ENCODE measurements around the gene ARL15.
A peak's percentile ranks its signal among the peaks of the same experiment; 100 is the strongest.

ARL15 gene

DNA sequence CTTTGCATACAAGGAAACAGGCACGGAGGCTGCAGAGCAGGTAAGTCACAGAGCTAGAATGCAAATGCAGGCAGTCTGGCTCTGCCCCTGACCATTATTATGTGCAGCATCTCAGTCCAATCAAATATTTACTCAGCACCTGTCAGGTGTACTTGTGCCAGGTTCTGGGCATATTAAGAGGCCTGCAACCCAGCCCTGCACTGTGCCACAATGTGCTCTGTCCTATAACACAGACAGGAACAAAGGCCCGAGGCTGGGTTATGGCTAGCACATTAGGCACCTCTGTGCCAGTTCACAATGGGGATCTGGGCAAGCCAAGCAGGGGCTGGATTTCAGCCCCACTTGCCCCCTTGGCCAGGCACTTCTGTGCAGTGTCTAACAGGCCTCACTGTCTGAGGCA, 14.0 kb downstream of the ARL15 start:
- H3K14ac ChIP-seq (ENCODE audit: low read length), result no peak overlapping the region
- no peak overlapping the region for H3K27ac ChIP-seq (ENCODE audit: low read depth, low read length)
- H2BK5ac ChIP-seq (ENCODE audit: low read depth, low read length, poor library complexity), result no peak overlapping the region
- H3K18ac ChIP-seq (ENCODE audit: low read length), result no peak overlapping the region
- H3K79me1 ChIP-seq (ENCODE audit: low read length), result no peaks in the 10 kb centered on the region
- no peak overlapping the region for H2AK5ac ChIP-seq (ENCODE audit: low read length)
- no peak overlapping the region for H4K91ac ChIP-seq (ENCODE audit: low read depth, low read length)
- no peak overlapping the region for H3K9ac ChIP-seq (ENCODE audit: low read length)
- no peak overlapping the region for H4K12ac ChIP-seq (ENCODE audit: low read depth, low read length)
- H3K79me2 ChIP-seq (ENCODE audit: control insufficient read depth, insufficient read depth, low read length, poor library complexity), result peaks cover 6% of the 10 kb centered on the region
- no peak overlapping the region for H3K4me2 ChIP-seq (ENCODE audit: low read length)
- H3K9me3 ChIP-seq (ENCODE audit: insufficient read depth, low read depth, low read length), result no peaks in the 10 kb centered on the region
- H3K27me3 ChIP-seq (ENCODE audit: insufficient read depth, low read length), result no peaks in the 10 kb centered on the region
- H3K36me3 ChIP-seq (ENCODE audit: control insufficient read depth in 1 of 2, insufficient read depth in 2 of 2, low read length in 2 of 2), result no peaks in the 10 kb centered on the region
- no peak overlapping the region for H3K4me3 ChIP-seq (ENCODE audit: low read depth, low read length)
- peaks cover 6 to 7% of the 10 kb centered on the region in 2 experiments for H3K4me1 ChIP-seq (ENCODE audit: control insufficient read depth in 1 of 2, insufficient read depth in 2 of 2, low read length in 2 of 2)
- H3K23ac ChIP-seq (ENCODE audit: low read length), result no peak overlapping the region
- no peak overlapping the region for H2AFZ ChIP-seq (ENCODE audit: insufficient read depth, low read length, poor library complexity)
- no peak overlapping the region for H4K8ac ChIP-seq (ENCODE audit: low read depth, low read length)
- H2BK120ac ChIP-seq (ENCODE audit: insufficient read depth, low read length, poor library complexity), result no peak overlapping the region
- no CpG with 5 or more reads among the region's 2 CpGs for WGBS (ENCODE audit: extremely low coverage, insufficient coverage, insufficient read length)
- H3K4ac ChIP-seq (ENCODE audit: low read depth, low read length), result no peak overlapping the region
- DNase-seq, result no peak
- no peak overlapping the region for H2BK12ac ChIP-seq (ENCODE audit: low read length)

DNA sequence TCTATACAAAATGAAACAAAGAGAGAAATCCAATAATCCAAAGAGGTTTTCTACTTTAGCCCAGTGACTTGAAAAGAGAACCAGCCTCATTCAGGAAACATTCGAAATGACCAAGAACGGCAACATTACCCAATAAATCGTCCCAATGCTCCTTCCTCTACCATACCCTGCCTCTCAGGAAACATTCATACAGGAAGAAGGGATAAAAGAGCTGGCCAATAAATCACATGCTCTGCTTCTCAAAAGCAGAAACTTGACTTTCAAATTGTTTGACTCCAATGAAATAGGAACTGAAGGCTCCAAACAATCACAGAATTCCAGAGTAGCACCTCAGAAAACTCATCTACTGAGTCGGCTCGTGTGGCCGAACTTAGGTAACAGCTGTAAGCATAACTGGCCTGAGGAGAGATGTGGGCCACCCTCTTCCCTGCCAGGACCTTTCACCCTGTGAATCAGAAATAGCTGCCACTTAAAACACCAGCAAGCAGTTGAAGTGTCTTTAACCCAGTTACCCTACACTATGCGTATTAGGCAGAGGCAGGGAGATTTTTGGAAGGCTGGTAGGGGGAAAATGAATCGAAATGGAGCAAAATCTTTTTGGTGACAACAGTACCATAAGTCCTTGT, 14.6 kb downstream of the ARL15 start:
- DNase-seq, result peak in 1 of 2 donors; percentile 37
- Histone ChIP-seq H3K4me2 (ENCODE audit: low read length) (no peak overlapping the region), H2AFZ (ENCODE audit: insufficient read depth, low read length, poor library complexity) (no peak overlapping the region), H4K12ac (ENCODE audit: low read depth, low read length) (no peak overlapping the region), H3K79me1 (ENCODE audit: low read length) (no peaks in the 10 kb centered on the region), H3K9ac (ENCODE audit: low read length) (no peak overlapping the region), H2AK5ac (ENCODE audit: low read length) (no peak overlapping the region), H4K91ac (ENCODE audit: low read depth, low read length) (no peak overlapping the region), H3K14ac (ENCODE audit: low read length) (no peak overlapping the region), H3K27ac (ENCODE audit: low read depth, low read length) (no peak overlapping the region), H3K36me3 (ENCODE audit: control insufficient read depth in 1 of 2, insufficient read depth in 2 of 2, low read length in 2 of 2) (no peaks in the 10 kb centered on the region), H3K23ac (ENCODE audit: low read length) (no peak overlapping the region), H3K4me3 (ENCODE audit: low read depth, low read length) (no peak overlapping the region), H4K8ac (ENCODE audit: low read depth, low read length) (no peak overlapping the region), H2BK5ac (ENCODE audit: low read depth, low read length, poor library complexity) (no peak overlapping the region), H3K18ac (ENCODE audit: low read length) (no peak overlapping the region), H3K9me3 (ENCODE audit: insufficient read depth, low read depth, low read length) (no peaks in the 10 kb centered on the region), H3K4me1 (ENCODE audit: control insufficient read depth in 1 of 2, insufficient read depth in 2 of 2, low read length in 2 of 2) (peaks cover 6 to 7% of the 10 kb centered on the region in 2 experiments), H2BK12ac (ENCODE audit: low read length) (no peak overlapping the region), H2BK120ac (ENCODE audit: insufficient read depth, low read length, poor library complexity) (no peak overlapping the region), H3K79me2 (ENCODE audit: control insufficient read depth, insufficient read depth, low read length, poor library complexity) (peaks cover 6% of the 10 kb centered on the region), H3K4ac (ENCODE audit: low read depth, low read length) (peak overlapping the region; percentile 59), H3K27me3 (ENCODE audit: insufficient read depth, low read length) (no peaks in the 10 kb centered on the region)
- no CpG with 5 or more reads among the region's 8 CpGs for WGBS (ENCODE audit: extremely low coverage, insufficient coverage, insufficient read length)

DNA sequence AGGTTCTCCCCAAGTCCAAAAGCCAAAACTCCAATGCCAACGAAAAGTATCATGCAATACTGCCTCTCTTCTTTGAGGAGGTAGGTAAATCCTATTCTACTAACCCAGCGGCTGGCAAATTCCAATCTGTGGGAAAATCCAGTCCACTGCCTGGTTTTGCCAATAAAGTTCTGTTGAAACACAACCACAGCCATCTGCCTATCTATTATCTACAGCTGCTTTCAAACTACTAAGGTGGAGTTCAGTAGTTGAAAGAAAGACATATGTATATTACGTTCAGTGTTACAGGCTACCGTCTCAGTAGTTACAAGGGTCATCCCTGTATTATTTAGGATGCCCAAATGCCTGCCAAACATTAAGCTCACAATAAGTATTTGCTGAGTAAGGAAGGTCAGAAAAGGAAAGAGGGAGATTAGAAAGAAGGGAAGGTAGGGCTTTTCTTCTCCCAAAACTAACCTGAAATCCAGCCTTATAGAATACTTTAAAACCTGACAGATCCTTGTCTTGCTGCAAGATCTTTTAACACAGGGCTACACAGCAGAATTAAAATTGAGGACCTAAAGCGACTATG, 16.2 kb downstream of the ARL15 start:
- WGBS (ENCODE audit: extremely low coverage, insufficient coverage, insufficient read length), result no CpG with 5 or more reads among the region's 5 CpGs

DNA sequence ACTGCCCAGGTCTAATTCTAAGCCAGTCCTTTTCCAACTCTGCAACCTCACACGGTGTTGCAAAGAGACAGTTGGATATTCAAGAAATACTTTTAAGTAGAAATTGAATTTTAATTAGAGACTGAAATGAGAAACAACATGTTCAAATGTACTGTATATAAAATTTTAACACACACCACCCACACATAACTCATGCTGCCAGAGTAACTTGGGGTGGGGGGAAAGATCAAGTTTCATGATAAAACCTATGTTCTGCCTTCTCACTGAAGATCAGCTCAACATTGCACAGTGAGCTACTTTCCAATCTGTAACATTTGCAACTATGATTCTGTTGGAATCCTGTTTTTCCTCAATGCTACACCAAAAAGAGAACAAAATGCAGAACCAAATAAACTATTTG, 17.5 kb downstream of the ARL15 start:
- Histone ChIP-seq H4K8ac (ENCODE audit: low read depth, low read length) (no peak overlapping the region), H4K91ac (ENCODE audit: low read depth, low read length) (no peak overlapping the region), H3K36me3 (ENCODE audit: control insufficient read depth in 1 of 2, insufficient read depth in 2 of 2, low read length in 2 of 2) (no peaks in the 10 kb centered on the region), H3K23ac (ENCODE audit: low read length) (no peak overlapping the region), H3K9ac (ENCODE audit: low read length) (no peak overlapping the region), H3K4me1 (ENCODE audit: control insufficient read depth in 1 of 2, insufficient read depth in 2 of 2, low read length in 2 of 2) (peaks cover 6 to 7% of the 10 kb centered on the region in 2 experiments), H3K79me2 (ENCODE audit: control insufficient read depth, insufficient read depth, low read length, poor library complexity) (peaks cover 1% of the 10 kb centered on the region), H2BK12ac (ENCODE audit: low read length) (no peak overlapping the region), H3K4me3 (ENCODE audit: low read depth, low read length) (no peak overlapping the region), H3K4ac (ENCODE audit: low read depth, low read length) (no peak overlapping the region), H2BK5ac (ENCODE audit: low read depth, low read length, poor library complexity) (no peak overlapping the region), H3K4me2 (ENCODE audit: low read length) (no peak overlapping the region), H2BK120ac (ENCODE audit: insufficient read depth, low read length, poor library complexity) (no peak overlapping the region), H3K79me1 (ENCODE audit: low read length) (no peaks in the 10 kb centered on the region), H3K27me3 (ENCODE audit: insufficient read depth, low read length) (no peaks in the 10 kb centered on the region), H3K27ac (ENCODE audit: low read depth, low read length) (no peak overlapping the region), H2AK5ac (ENCODE audit: low read length) (no peak overlapping the region), H3K9me3 (ENCODE audit: insufficient read depth, low read depth, low read length) (no peaks in the 10 kb centered on the region), H3K18ac (ENCODE audit: low read length) (no peak overlapping the region), H2AFZ (ENCODE audit: insufficient read depth, low read length, poor library complexity) (no peak overlapping the region), H3K14ac (ENCODE audit: low read length) (no peak overlapping the region), H4K12ac (ENCODE audit: low read depth, low read length) (no peak overlapping the region)
- DNase-seq, result no peak
- WGBS (ENCODE audit: extremely low coverage, insufficient coverage, insufficient read length), result no CpG with 5 or more reads among the region's 1 CpG

More for the DNA sequence above, 16.2 kb downstream of the ARL15 start:
- Histone ChIP-seq H3K4ac (ENCODE audit: low read depth, low read length) (peak overlapping the region; percentile 75), H3K9ac (ENCODE audit: low read length) (no peak overlapping the region), H3K18ac (ENCODE audit: low read length) (no peak overlapping the region), H3K27ac (ENCODE audit: low read depth, low read length) (no peak overlapping the region), H2BK120ac (ENCODE audit: insufficient read depth, low read length, poor library complexity) (no peak overlapping the region), H3K14ac (ENCODE audit: low read length) (no peak overlapping the region), H2BK12ac (ENCODE audit: low read length) (no peak overlapping the region), H4K12ac (ENCODE audit: low read depth, low read length) (no peak overlapping the region), H3K4me3 (ENCODE audit: low read depth, low read length) (no peak overlapping the region), H3K79me1 (ENCODE audit: low read length) (no peaks in the 10 kb centered on the region), H3K36me3 (ENCODE audit: control insufficient read depth in 1 of 2, insufficient read depth in 2 of 2, low read length in 2 of 2) (no peaks in the 10 kb centered on the region), H2AK5ac (ENCODE audit: low read length) (no peak overlapping the region), H3K4me2 (ENCODE audit: low read length) (no peak overlapping the region), H2BK5ac (ENCODE audit: low read depth, low read length, poor library complexity) (no peak overlapping the region), H4K91ac (ENCODE audit: low read depth, low read length) (no peak overlapping the region), H3K23ac (ENCODE audit: low read length) (no peak overlapping the region), H2AFZ (ENCODE audit: insufficient read depth, low read length, poor library complexity) (no peak overlapping the region), H4K8ac (ENCODE audit: low read depth, low read length) (no peak overlapping the region), H3K9me3 (ENCODE audit: insufficient read depth, low read depth, low read length) (no peaks in the 10 kb centered on the region), H3K79me2 (ENCODE audit: control insufficient read depth, insufficient read depth, low read length, poor library complexity) (peaks cover 1% of the 10 kb centered on the region), H3K27me3 (ENCODE audit: insufficient read depth, low read length) (no peaks in the 10 kb centered on the region), H3K4me1 (ENCODE audit: control insufficient read depth in 1 of 2, insufficient read depth in 2 of 2, low read length in 2 of 2) (peaks cover 6 to 7% of the 10 kb centered on the region in 2 experiments)
- no peak for DNase-seq

Data from trophoblast cell (in vitro differentiated cells and primary cell).